Measurements from ENCODE around the gene NUBPL.

GRCh38 chr14:31566456-31566855, 5.3 kb downstream of the NUBPL start:
- TF ChIP-seq EP300 (IDR thresholded peaks at IDR 0.05) = no peak
- TF ChIP-seq, protein P1, sequence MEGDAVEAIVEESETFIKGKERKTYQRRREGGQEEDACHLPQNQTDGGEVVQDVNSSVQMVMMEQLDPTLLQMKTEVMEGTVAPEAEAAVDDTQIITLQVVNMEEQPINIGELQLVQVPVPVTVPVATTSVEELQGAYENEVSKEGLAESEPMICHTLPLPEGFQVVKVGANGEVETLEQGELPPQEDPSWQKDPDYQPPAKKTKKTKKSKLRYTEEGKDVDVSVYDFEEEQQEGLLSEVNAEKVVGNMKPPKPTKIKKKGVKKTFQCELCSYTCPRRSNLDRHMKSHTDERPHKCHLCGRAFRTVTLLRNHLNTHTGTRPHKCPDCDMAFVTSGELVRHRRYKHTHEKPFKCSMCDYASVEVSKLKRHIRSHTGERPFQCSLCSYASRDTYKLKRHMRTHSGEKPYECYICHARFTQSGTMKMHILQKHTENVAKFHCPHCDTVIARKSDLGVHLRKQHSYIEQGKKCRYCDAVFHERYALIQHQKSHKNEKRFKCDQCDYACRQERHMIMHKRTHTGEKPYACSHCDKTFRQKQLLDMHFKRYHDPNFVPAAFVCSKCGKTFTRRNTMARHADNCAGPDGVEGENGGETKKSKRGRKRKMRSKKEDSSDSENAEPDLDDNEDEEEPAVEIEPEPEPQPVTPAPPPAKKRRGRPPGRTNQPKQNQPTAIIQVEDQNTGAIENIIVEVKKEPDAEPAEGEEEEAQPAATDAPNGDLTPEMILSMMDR (IDR thresholded peaks at IDR 0.05) = no peak
